IMR-90 (cell line): Measurements from ENCODE around the gene RAMP3. TPM values are rescaled to one million over a fixed set of nuclear protein-coding genes. Genes with fewer than 3 reads are reported as not detected.

Experiments
- ATAC-seq: fragments of 200-7000 bp; cut with Tn5 transposase; 2 replicates; pipeline ENCODE4 v1.9.1; 2020; ENCODE audit warnings: low read depth, mild to moderate bottlenecking, moderate library complexity
- BruUV-seq: library from RNA; stranded (reverse); fragments of 400-500 nt; replicated peaks from 2 replicates; lab custom pipeline; 2021; lab: Mats Ljungman, UMichigan
- CTCF ChIA-PET: fragments of 300-600 bp; formaldehyde crosslinking; extraction: SDS; loops from one replicate; lab custom pipeline; 2021; ENCODE audit warnings: antibody characterized with exemption; lab: Yijun Ruan, JAX
- POLR2A ChIA-PET: fragments of 300-600 bp; sonication (Branson Sonifier 250); formaldehyde crosslinking; loops from one replicate; lab custom pipeline; 2022; ENCODE audit warnings: antibody characterized with exemption; ENCODE audit not compliant: unreplicated experiment; lab: Charles Lee
- DNase-seq: peaks from one replicate; pipeline ENCODE4 v3.0.0; 2013
- H2AFZ ChIP-seq: replicated peaks from 2 replicates; pipeline ENCODE3; 2013; ENCODE audit warnings: low read length, mild to moderate bottlenecking; ENCODE audit not compliant: poor library complexity
- H2AK5ac ChIP-seq: 2 replicates; pipeline ENCODE4 v1.6.1; 2013; ENCODE audit warnings: low read depth, low read length, inconsistent platforms
- H2AK9ac ChIP-seq: replicated peaks from 2 replicates; pipeline ENCODE3; 2013; ENCODE audit warnings: mild to moderate bottlenecking, low read depth, low read length, moderate library complexity; ENCODE audit not compliant: poor library complexity
- H2BK120ac ChIP-seq: 2 replicates; pipeline ENCODE4 v1.6.1; 2013; ENCODE audit warnings: low read depth, low read length, inconsistent platforms
- H2BK15ac ChIP-seq: 3 replicates; pipeline ENCODE4 v1.6.1; 2013; ENCODE audit warnings: low read depth, low read length, inconsistent platforms
- H2BK20ac ChIP-seq: 2 replicates; pipeline ENCODE4 v1.6.1; 2013; ENCODE audit warnings: low read depth, mild to moderate bottlenecking, inconsistent platforms, low read length, moderate library complexity
- H2BK5ac ChIP-seq: 2 replicates; pipeline ENCODE4 v1.6.1; 2013; ENCODE audit warnings: mild to moderate bottlenecking, low read depth, low read length, inconsistent platforms; ENCODE audit not compliant: poor library complexity, severe bottlenecking
- H3K14ac ChIP-seq: replicated peaks from 2 replicates; pipeline ENCODE4 v1.6.1; 2013; ENCODE audit warnings: low read depth, low read length, inconsistent platforms
- H3K18ac ChIP-seq: 2 replicates; pipeline ENCODE4 v1.6.1; 2013; ENCODE audit warnings: low read depth, low read length, control low read depth
- H3K23ac ChIP-seq: 2 replicates; pipeline ENCODE4 v1.6.1; 2013; ENCODE audit warnings: low read depth, low read length, inconsistent platforms
- H3K27ac ChIP-seq: 2 replicates; pipeline ENCODE4 v1.5.1; 2013; ENCODE audit warnings: mild to moderate bottlenecking, control low read depth, low read length; ENCODE audit not compliant: insufficient read depth
- H3K27me3 ChIP-seq: 2 replicates; pipeline ENCODE4 v1.6.1; 2013; ENCODE audit warnings: low read length; ENCODE audit not compliant: control insufficient read depth, insufficient read depth
- H3K36me3 ChIP-seq: 2 replicates; pipeline ENCODE4 v1.6.1; 2013; ENCODE audit warnings: low read length, mixed read lengths; ENCODE audit not compliant: control insufficient read depth, insufficient read depth
- H3K4ac ChIP-seq: 2 replicates; pipeline ENCODE4 v1.6.1; 2013; ENCODE audit warnings: low read depth, low read length, inconsistent platforms
- H3K4me1 ChIP-seq: 2 replicates; pipeline ENCODE4 v1.6.1; 2013; ENCODE audit warnings: low read length, mixed read lengths; ENCODE audit not compliant: control insufficient read depth, insufficient read depth
- H3K4me2 ChIP-seq: 2 replicates; pipeline ENCODE4 v1.6.1; 2013; ENCODE audit warnings: low read depth, mild to moderate bottlenecking, control low read depth, low read length, moderate library complexity
- H3K4me3 ChIP-seq: 2 replicates; pipeline ENCODE4 v1.5.1; 2013; ENCODE audit warnings: low read depth, mild to moderate bottlenecking, control low read depth, low read length, moderate library complexity; ENCODE audit not compliant: insufficient read depth
- H3K56ac ChIP-seq: 2 replicates; pipeline ENCODE4 v1.6.1; 2013; ENCODE audit warnings: low read length, inconsistent platforms; ENCODE audit not compliant: insufficient read depth; ENCODE audit errors: extremely low read depth
- H3K79me1 ChIP-seq, 2 experiments: 2 replicates each; pipeline ENCODE4 v1.6.1; 2013; ENCODE audit warnings: low read length in 2 of 2, inconsistent platforms in 1 of 2, low read depth in 1 of 2
- H3K9ac ChIP-seq: 2 replicates; pipeline ENCODE4 v1.6.1; 2013; ENCODE audit warnings: low read depth, low read length, control low read depth
- H3K9me1 ChIP-seq: 2 replicates; pipeline ENCODE4 v1.6.1; 2013; ENCODE audit warnings: low read length, inconsistent platforms; ENCODE audit not compliant: insufficient read depth
- H3K9me3 ChIP-seq: 2 replicates; pipeline ENCODE4 v1.6.1; 2013; ENCODE audit warnings: low read length; ENCODE audit not compliant: control insufficient read depth, insufficient read depth
- H4K20me1 ChIP-seq: 2 replicates; pipeline ENCODE4 v1.6.1; 2013; ENCODE audit warnings: low read length, inconsistent platforms; ENCODE audit not compliant: insufficient read depth
- H4K5ac ChIP-seq: 2 replicates; pipeline ENCODE4 v1.6.1; 2013; ENCODE audit warnings: mild to moderate bottlenecking, low read depth, low read length, control low read depth
- H4K8ac ChIP-seq, 2 experiments: 2 replicates each; pipeline ENCODE4 v1.6.1; 2013; ENCODE audit warnings: low read depth in 2 of 2, low read length in 2 of 2, control low read depth in 1 of 2, inconsistent platforms in 1 of 2
- H4K91ac ChIP-seq: 2 replicates; pipeline ENCODE4 v1.6.1; 2013; ENCODE audit warnings: low read depth, low read length, inconsistent platforms; ENCODE audit not compliant: insufficient read depth
- CTCF ChIP-seq: conservative IDR thresholded peaks from 2 replicates; pipeline ENCODE4 v1.5.1; 2012; ENCODE audit warnings: mild to moderate bottlenecking, low read depth, low read length, improper control_type of control experiment
- RCOR1 ChIP-seq: IDR thresholded peaks from 2 replicates; pipeline ENCODE4 v1.6.1; 2012; ENCODE audit warnings: mild to moderate bottlenecking, low read length, improper control_type of control experiment; ENCODE audit not compliant: insufficient replicate concordance
- dilution Hi-C: fragments of 300-500 bp; cut with HindIII; formaldehyde crosslinking; loops from one replicate; pipeline ENCODE4 v1.14.3; 2018; ENCODE audit warnings: low sequenced_read_pairs; ENCODE audit not compliant: unreplicated experiment
- in situ Hi-C: fragments of 300-500 bp; cut with MboI; formaldehyde crosslinking; loops from 3 replicates; pipeline ENCODE4 v1.14.3; 2019; ENCODE audit warnings: low sequenced_read_pairs, inconsistent platforms, mixed read lengths
- intact Hi-C: fragments of 100-400 bp; cut with micrococcal nuclease; formaldehyde crosslinking; loops from 2 replicates; pipeline ENCODE4 v1.10.0; 2022
- polyA plus RNA-seq, 3 experiments: library from polyadenylated mRNA; depleted of rRNA; stranded (reverse); fragments of >200 nt; gene quantifications; 2 replicates each; pipeline ENCODE4 v1.2.3, GENCODE V29; 2012; ENCODE audit warnings: low replicate concordance in 1 of 3
- total RNA-seq: library from RNA; depleted of rRNA; stranded (reverse); fragments of >200 nt; gene quantifications from 2 replicates; pipeline ENCODE4 v1.2.3, GENCODE V29; 2012
- TF ChIP-seq, protein P1 (sequence below): fragments of 150-350 bp; IDR thresholded peaks from 2 replicates; pipeline ENCODE4 v1.6.1; 2016; ENCODE audit warnings: low read depth, mild to moderate bottlenecking, low read length, moderate library complexity, borderline replicate concordance

RAMP3 gene
- total and polyA plus RNA-seq, 2 of the 4 experiments (the other 2 are of a cell fraction) = not detected

- no peaks in the 10 kb centered on the region for H3K9me1 ChIP-seq
Observed at GRCh38 chr7:45114926-45115325, 42.7 kb upstream of the RAMP3 start.

More at GRCh38 chr7:45114926-45115325, 42.7 kb upstream of the RAMP3 start:
- Histone ChIP-seq H2BK15ac (no peak overlapping the region), H3K9ac (no peak overlapping the region), H4K20me1 (no peaks in the 10 kb centered on the region), H3K4me1 (no peaks in the 10 kb centered on the region), H2BK5ac (no peak overlapping the region), H3K23ac (no peak overlapping the region), H3K18ac (no peak overlapping the region), H2AFZ (no peak overlapping the region), H3K4ac (no peak overlapping the region), H3K36me3 (no peaks in the 10 kb centered on the region), H4K91ac (no peak overlapping the region), H3K56ac (no peak overlapping the region), H3K4me2 (no peak overlapping the region), H3K14ac (no peak overlapping the region), H3K27me3 (peaks cover 19% of the 10 kb centered on the region), H3K27ac (no peak overlapping the region), H2AK9ac (no peak overlapping the region), H3K79me1 (peaks cover 7 to 14% of the 10 kb centered on the region in 2 experiments; a peak in 2 of 4 replicates), H2AK5ac (no peak overlapping the region), H4K8ac (no peak overlapping the region), H2BK20ac (no peak overlapping the region), H3K4me3 (no peak overlapping the region), H2BK120ac (no peak overlapping the region), H4K5ac (no peak overlapping the region), H3K9me3 (no peaks in the 10 kb centered on the region)
- dilution Hi-C loops = no loop called here
- DNase-seq (no peak), ATAC-seq (no peak)
- TF ChIP-seq, protein P1, sequence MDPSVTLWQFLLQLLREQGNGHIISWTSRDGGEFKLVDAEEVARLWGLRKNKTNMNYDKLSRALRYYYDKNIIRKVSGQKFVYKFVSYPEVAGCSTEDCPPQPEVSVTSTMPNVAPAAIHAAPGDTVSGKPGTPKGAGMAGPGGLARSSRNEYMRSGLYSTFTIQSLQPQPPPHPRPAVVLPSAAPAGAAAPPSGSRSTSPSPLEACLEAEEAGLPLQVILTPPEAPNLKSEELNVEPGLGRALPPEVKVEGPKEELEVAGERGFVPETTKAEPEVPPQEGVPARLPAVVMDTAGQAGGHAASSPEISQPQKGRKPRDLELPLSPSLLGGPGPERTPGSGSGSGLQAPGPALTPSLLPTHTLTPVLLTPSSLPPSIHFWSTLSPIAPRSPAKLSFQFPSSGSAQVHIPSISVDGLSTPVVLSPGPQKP = no peak
- TF ChIP-seq CTCF (no peak), RCOR1 (no peak)
- CTCF ChIA-PET = interaction anchor here (0.5 to 1.0 kb wide), 2 partner anchors 21 to 757 kb away, joined by 3 read pairs; no protein-coding TSS in a partner anchor
- BruUV-seq = no TSS peak
- intact Hi-C loops = loop anchor here (5.0 kb wide), 1 partner anchor 233 kb away; no protein-coding TSS in a partner anchor
- in situ Hi-C loops = no loop called here
- POLR2A ChIA-PET = no interaction called here
